Measurements from ENCODE around the gene TPRG1. TPM values are rescaled to one million over a fixed set of nuclear protein-coding genes. Genes with fewer than 3 reads are reported as not detected.

The TPRG1 gene
- total and polyA plus RNA-seq, 2 of the 8 experiments (the other 6 are each of a cell fraction or from before 2014, with no cell fraction given) = 0.37 to 0.47 TPM

GRCh38 chr3:189331002-189331418, 159.2 kb downstream of the TPRG1 start (continued):
- TF ChIP-seq, protein P1, sequence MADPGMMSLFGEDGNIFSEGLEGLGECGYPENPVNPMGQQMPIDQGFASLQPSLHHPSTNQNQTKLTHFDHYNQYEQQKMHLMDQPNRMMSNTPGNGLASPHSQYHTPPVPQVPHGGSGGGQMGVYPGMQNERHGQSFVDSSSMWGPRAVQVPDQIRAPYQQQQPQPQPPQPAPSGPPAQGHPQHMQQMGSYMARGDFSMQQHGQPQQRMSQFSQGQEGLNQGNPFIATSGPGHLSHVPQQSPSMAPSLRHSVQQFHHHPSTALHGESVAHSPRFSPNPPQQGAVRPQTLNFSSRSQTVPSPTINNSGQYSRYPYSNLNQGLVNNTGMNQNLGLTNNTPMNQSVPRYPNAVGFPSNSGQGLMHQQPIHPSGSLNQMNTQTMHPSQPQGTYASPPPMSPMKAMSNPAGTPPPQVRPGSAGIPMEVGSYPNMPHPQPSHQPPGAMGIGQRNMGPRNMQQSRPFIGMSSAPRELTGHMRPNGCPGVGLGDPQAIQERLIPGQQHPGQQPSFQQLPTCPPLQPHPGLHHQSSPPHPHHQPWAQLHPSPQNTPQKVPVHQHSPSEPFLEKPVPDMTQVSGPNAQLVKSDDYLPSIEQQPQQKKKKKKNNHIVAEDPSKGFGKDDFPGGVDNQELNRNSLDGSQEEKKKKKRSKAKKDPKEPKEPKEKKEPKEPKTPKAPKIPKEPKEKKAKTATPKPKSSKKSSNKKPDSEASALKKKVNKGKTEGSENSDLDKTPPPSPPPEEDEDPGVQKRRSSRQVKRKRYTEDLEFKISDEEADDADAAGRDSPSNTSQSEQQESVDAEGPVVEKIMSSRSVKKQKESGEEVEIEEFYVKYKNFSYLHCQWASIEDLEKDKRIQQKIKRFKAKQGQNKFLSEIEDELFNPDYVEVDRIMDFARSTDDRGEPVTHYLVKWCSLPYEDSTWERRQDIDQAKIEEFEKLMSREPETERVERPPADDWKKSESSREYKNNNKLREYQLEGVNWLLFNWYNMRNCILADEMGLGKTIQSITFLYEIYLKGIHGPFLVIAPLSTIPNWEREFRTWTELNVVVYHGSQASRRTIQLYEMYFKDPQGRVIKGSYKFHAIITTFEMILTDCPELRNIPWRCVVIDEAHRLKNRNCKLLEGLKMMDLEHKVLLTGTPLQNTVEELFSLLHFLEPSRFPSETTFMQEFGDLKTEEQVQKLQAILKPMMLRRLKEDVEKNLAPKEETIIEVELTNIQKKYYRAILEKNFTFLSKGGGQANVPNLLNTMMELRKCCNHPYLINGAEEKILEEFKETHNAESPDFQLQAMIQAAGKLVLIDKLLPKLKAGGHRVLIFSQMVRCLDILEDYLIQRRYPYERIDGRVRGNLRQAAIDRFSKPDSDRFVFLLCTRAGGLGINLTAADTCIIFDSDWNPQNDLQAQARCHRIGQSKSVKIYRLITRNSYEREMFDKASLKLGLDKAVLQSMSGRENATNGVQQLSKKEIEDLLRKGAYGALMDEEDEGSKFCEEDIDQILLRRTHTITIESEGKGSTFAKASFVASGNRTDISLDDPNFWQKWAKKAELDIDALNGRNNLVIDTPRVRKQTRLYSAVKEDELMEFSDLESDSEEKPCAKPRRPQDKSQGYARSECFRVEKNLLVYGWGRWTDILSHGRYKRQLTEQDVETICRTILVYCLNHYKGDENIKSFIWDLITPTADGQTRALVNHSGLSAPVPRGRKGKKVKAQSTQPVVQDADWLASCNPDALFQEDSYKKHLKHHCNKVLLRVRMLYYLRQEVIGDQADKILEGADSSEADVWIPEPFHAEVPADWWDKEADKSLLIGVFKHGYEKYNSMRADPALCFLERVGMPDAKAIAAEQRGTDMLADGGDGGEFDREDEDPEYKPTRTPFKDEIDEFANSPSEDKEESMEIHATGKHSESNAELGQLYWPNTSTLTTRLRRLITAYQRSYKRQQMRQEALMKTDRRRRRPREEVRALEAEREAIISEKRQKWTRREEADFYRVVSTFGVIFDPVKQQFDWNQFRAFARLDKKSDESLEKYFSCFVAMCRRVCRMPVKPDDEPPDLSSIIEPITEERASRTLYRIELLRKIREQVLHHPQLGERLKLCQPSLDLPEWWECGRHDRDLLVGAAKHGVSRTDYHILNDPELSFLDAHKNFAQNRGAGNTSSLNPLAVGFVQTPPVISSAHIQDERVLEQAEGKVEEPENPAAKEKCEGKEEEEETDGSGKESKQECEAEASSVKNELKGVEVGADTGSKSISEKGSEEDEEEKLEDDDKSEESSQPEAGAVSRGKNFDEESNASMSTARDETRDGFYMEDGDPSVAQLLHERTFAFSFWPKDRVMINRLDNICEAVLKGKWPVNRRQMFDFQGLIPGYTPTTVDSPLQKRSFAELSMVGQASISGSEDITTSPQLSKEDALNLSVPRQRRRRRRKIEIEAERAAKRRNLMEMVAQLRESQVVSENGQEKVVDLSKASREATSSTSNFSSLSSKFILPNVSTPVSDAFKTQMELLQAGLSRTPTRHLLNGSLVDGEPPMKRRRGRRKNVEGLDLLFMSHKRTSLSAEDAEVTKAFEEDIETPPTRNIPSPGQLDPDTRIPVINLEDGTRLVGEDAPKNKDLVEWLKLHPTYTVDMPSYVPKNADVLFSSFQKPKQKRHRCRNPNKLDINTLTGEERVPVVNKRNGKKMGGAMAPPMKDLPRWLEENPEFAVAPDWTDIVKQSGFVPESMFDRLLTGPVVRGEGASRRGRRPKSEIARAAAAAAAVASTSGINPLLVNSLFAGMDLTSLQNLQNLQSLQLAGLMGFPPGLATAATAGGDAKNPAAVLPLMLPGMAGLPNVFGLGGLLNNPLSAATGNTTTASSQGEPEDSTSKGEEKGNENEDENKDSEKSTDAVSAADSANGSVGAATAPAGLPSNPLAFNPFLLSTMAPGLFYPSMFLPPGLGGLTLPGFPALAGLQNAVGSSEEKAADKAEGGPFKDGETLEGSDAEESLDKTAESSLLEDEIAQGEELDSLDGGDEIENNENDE (IDR thresholded peaks at IDR 0.05; ENCODE audit: insufficient replicate concordance, low read length) = no peak
- TF ChIP-seq YY1 (IDR thresholded peaks at IDR 0.05; ENCODE audit: low read depth, low read length) = no peak
- no peak for TF ChIP-seq GABPA (IDR thresholded peaks at IDR 0.05; ENCODE audit: borderline replicate concordance, insufficient read depth, low read length)
- no peak for TF ChIP-seq SIN3A (conservative IDR thresholded peaks at IDR 0.05 in 1 of 2, IDR thresholded peaks at IDR 0.05 in 1 of 2; ENCODE audit: low read depth in 1 of 2, low read length in 2 of 2)
- TF ChIP-seq CREB1 (IDR thresholded peaks at IDR 0.05) = no peak
- TF ChIP-seq SUZ12 (IDR thresholded peaks at IDR 0.05; ENCODE audit: low read length) = no peak
- TF ChIP-seq NANOG (IDR thresholded peaks at IDR 0.05; ENCODE audit: insufficient read depth, low read depth, low read length, poor library complexity, severe bottlenecking) = no peak
- no peak for TF ChIP-seq SP4 (IDR thresholded peaks at IDR 0.05; ENCODE audit: low read length)
- TF ChIP-seq SP2 (IDR thresholded peaks at IDR 0.05; ENCODE audit: low read length) = no peak
- TF ChIP-seq SIRT6 (IDR thresholded peaks at IDR 0.05; ENCODE audit: low read length) = no peak
- TF ChIP-seq ATF3 (IDR thresholded peaks at IDR 0.05; ENCODE audit: insufficient read depth, low read depth, low read length) = no peak
- TF ChIP-seq ASH2L (IDR thresholded peaks at IDR 0.05; ENCODE audit: low read length) = no peak

Measured in H1 (cell line).